ENCODE results near the gene B4GALT3.
"Not testable (repeated sequence)": the region's sequence is repeated elsewhere in the genome, so short reads cannot be mapped to it uniquely, and the experiment has no call there.

Gene B4GALT3

GRCh38 chr1:161177112-161177935 is at the start of gene B4GALT3:
Gene B4GALT3, minus strand, starts transcription at chr1:161177507. Its CDS starts 1,447 bp downstream, at chr1:161176060.
- no peak for DNase-seq (ENCODE audit: extremely low read depth, low read depth)
- TF ChIP-seq, protein P1, sequence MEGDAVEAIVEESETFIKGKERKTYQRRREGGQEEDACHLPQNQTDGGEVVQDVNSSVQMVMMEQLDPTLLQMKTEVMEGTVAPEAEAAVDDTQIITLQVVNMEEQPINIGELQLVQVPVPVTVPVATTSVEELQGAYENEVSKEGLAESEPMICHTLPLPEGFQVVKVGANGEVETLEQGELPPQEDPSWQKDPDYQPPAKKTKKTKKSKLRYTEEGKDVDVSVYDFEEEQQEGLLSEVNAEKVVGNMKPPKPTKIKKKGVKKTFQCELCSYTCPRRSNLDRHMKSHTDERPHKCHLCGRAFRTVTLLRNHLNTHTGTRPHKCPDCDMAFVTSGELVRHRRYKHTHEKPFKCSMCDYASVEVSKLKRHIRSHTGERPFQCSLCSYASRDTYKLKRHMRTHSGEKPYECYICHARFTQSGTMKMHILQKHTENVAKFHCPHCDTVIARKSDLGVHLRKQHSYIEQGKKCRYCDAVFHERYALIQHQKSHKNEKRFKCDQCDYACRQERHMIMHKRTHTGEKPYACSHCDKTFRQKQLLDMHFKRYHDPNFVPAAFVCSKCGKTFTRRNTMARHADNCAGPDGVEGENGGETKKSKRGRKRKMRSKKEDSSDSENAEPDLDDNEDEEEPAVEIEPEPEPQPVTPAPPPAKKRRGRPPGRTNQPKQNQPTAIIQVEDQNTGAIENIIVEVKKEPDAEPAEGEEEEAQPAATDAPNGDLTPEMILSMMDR (IDR thresholded peaks at IDR 0.05; ENCODE audit: low read depth, low read length, missing control alignments), result no peak
- H3K4me3 ChIP-seq (replicated peaks; ENCODE audit: low read depth, low read length), result peak within 1 kb of the TSS; percentile 81

DNA sequence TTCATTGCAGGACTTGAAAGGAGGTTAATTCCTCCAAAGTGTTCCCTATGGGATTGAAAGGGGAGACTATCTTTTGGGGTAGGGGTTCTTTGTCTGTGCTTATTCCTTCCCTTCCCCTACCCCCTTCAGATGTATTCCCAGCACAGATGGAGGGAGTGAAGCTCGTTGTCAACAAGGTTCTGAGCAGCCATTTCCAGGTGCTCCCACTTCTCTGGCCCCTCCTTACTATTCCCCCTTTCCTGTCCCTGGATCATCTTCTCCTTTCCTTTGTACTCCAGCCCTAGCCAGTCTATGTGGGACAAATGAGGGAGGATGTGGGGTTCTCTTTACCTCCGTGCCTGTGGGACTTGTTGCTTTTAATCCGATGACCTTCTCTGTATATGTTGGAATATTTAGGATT is 49.5 kb upstream of the B4GALT3 start:
- H3K4me3 ChIP-seq (replicated peaks; ENCODE audit: low read depth, low read length), result peak overlapping the region; percentile 65
- DNase-seq (ENCODE audit: extremely low read depth, low read depth), result no peak
- TF ChIP-seq, protein P1 (IDR thresholded peaks at IDR 0.05; ENCODE audit: low read depth, low read length, missing control alignments), result no peak

GRCh38 chr1:161226320-161226711 is 49.0 kb upstream of the B4GALT3 start:
- H3K4me3 ChIP-seq (replicated peaks; ENCODE audit: low read depth, low read length), result peak overlapping the region; percentile 65
- TF ChIP-seq, protein P1 (IDR thresholded peaks at IDR 0.05; ENCODE audit: low read depth, low read length, missing control alignments), result no peak
- no peak for DNase-seq (ENCODE audit: extremely low read depth, low read depth)

GRCh38 chr1:161225534-161226319 is 48.4 kb upstream of the B4GALT3 start, which contains the start of gene TOMM40L:
Gene TOMM40L, plus strand, starts transcription at chr1:161226060. Its CDS starts 430 bp downstream, at chr1:161226490.
- H3K4me3 ChIP-seq (replicated peaks; ENCODE audit: low read depth, low read length), result peak within 1 kb of the TSS; percentile 65
- DNase-seq (ENCODE audit: extremely low read depth, low read depth), result peak; percentile 99
- TF ChIP-seq, protein P1 (IDR thresholded peaks at IDR 0.05; ENCODE audit: low read depth, low read length, missing control alignments), result peak; percentile 67

DNA sequence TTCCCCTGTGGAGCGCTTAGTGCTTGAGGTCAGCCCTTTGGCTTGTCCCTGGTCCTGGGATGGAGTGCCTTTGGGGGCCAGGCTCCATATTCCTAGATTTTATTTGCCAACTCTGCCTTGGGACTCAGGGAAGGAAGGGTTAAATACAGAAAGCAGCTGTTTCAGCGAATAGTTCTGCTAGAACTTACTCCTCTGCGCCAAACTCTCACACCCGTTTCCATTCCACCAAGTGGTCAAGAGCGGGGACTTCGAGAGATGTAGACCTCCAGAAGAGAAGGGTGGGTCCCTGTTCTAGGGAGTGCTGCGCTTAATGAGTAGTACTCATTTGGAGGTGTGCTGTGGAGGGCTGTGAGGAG is 47.8 kb upstream of the B4GALT3 start:
- TF ChIP-seq, protein P1 (IDR thresholded peaks at IDR 0.05; ENCODE audit: low read depth, low read length, missing control alignments), result no peak
- H3K4me3 ChIP-seq (replicated peaks; ENCODE audit: low read depth, low read length), result no peak overlapping the region
- DNase-seq (ENCODE audit: extremely low read depth, low read depth), result no peak

GRCh38 chr1:161224695-161225087 is 47.4 kb upstream of the B4GALT3 start:
- not testable (repeated sequence) for DNase-seq (ENCODE audit: extremely low read depth, low read depth); H3K4me3 ChIP-seq (replicated peaks; ENCODE audit: low read depth, low read length)
